ENCODE results near the gene TIE1.

DNA sequence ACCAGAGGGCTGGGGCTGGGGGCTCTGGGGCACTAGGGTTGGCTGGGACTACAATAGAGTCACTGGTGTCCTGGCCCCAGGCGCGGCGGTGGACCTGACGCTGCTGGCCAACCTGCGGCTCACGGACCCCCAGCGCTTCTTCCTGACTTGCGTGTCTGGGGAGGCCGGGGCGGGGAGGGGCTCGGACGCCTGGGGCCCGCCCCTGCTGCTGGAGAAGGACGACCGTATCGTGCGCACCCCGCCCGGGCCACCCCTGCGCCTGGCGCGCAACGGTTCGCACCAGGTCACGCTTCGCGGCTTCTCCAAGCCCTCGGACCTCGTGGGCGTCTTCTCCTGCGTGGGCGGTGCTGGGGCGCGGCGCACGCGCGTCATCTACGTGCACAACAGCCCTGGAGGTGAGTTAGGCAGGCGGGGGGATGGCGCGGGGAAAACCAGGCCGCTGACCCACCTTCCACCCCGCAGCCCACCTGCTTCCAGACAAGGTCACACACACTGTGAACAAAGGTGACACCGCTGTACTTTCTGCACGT lies 4.1 kb downstream of the TIE1 start:
- TF ChIP-seq POLR2A (IDR thresholded peaks at IDR 0.05) (no peak), CTCF (IDR thresholded peaks at IDR 0.05) (no peak)
